CD4-positive, alpha-beta T cell treated with Interleukin-12 subunit alpha and Interleukin-12 subunit beta, for 1 hour (primary cell): ENCODE results near the gene CTNNBL1.

ENCODE experiments used
- DNase-seq: peaks from one replicate; pipeline ENCODE4 v3.0.0-alpha.2; 2020

Gene CTNNBL1

GRCh38 chr20:37859406-37860171, 165.8 kb downstream of the CTNNBL1 start:
- no peak for DNase-seq

GRCh38 chr20:37863289-37863688, 169.5 kb downstream of the CTNNBL1 start:
- no peak for DNase-seq

- DNase-seq, result no peak
These were observed 170.5 kb downstream of the CTNNBL1 start for GRCh38 chr20:37864298-37864697.

DNA sequence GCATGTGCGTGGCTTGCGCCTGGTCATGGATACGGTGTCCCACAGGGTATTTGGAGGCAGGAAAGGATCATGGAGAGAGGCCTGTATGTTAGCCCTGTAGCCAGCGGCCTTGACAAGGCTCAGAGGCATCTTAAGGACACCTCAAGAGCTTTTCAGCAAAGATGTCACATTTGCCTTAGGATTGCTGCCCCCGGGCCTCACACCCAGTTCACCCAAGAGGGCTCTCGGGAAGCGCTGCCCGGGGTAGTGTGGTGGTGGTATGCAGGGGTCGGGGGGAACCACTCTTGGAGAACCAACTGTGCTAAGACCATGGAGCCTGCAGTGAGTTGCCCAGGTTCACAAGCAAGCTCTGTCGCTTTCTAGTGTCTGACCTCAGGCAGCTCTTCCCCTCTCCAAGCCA, 172.2 kb downstream of the CTNNBL1 start:
- DNase-seq, result no peak

- no peak for DNase-seq
These were observed 173.7 kb downstream of the CTNNBL1 start for GRCh38 chr20:37867289-37868195.

- no peak for DNase-seq
These were observed 175.1 kb downstream of the CTNNBL1 start for GRCh38 chr20:37868851-37869333.

DNA sequence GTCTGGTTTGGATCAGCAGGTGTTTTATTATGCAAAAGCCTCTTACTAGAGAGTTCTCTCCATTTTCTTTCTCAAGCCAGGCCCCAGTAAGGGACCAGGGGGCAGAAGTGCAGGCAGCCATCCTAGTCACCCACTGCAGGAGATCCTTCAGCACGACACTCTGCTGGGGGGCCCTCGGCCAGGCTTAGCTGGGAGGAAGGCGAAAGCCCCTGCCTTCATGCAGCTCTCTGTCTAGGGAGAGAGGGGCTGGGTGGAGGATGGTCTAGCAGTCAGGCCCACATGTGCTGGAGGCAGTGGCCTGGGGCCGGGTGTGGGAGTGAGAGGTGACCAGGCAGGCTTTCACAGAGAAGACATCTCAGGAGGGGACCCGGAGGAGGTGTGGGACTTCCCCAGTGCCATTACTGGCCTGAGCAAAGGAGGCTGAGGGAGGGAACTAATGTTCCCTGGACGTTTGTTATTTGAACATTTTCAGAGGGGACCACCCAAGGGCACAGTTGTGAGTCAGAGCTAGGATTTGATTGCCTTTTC, 175.6 kb downstream of the CTNNBL1 start:
- DNase-seq, result no peak

- no peak for DNase-seq
These were observed 176.5 kb downstream of the CTNNBL1 start for GRCh38 chr20:37870294-37870693.

DNA sequence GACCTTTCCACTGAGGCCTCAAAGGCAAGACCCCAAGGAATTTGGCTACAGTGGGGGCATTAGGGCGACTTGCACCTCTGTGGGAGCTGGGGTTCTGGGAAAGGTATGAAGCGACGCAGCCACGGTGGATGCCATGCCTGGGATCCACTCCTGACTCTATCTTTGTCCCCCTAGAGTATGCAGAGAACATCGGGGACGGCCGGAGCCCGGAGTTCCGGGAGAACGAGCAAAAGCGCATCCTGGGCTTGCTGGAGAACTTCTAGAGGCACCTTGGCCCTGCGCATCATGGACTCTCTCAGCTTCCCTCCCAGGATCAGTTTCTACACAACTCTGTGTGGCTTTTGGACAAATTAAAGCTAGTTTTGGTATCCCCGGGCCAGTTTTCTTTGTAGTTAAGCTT, 177.9 kb downstream of the CTNNBL1 start:
- DNase-seq, result no peak

- DNase-seq, result no peak
These were observed 178.3 kb downstream of the CTNNBL1 start for GRCh38 chr20:37872161-37872560.

GRCh38 chr20:37873884-37874283, 180.1 kb downstream of the CTNNBL1 start:
- no peak for DNase-seq

GRCh38 chr20:37875460-37876175, 181.8 kb downstream of the CTNNBL1 start:
- DNase-seq, result no peak

- no peak for DNase-seq
These were observed 183.0 kb downstream of the CTNNBL1 start for GRCh38 chr20:37876863-37877262.

GRCh38 chr20:37877832-37878772, 184.3 kb downstream of the CTNNBL1 start:
- no peak for DNase-seq

GRCh38 chr20:37878835-37879599, 185.2 kb downstream of the CTNNBL1 start:
- no peak for DNase-seq

GRCh38 chr20:37879843-37880242, 186.0 kb downstream of the CTNNBL1 start:
- DNase-seq, result no peak

GRCh38 chr20:37880726-37881591, 187.1 kb downstream of the CTNNBL1 start:
- no peak for DNase-seq

GRCh38 chr20:37881601-37882343, 187.9 kb downstream of the CTNNBL1 start:
- no peak for DNase-seq
